NCI-H510A (cell line): Measurements from ENCODE around the gene TMC8.
"Not testable (repeated sequence)": the region's sequence is repeated elsewhere in the genome, so short reads cannot be mapped to it uniquely, and the experiment has no call there.

ENCODE experiments used
- DNase-seq: peaks from one replicate; lab custom pipeline; 2025; lab: John Stamatoyannopoulos, UW

Gene TMC8

GRCh38 chr17:78110363-78111015, 20.1 kb upstream of the TMC8 start:
- no peak for DNase-seq

- DNase-seq, result no peak
Observed at GRCh38 chr17:78111016-78111726, 19.4 kb upstream of the TMC8 start.

GRCh38 chr17:78111727-78112517, 18.6 kb upstream of the TMC8 start:
- DNase-seq, result no peak

GRCh38 chr17:78112518-78113471, 17.8 kb upstream of the TMC8 start:
- no peak for DNase-seq

GRCh38 chr17:78113804-78114785, 16.5 kb upstream of the TMC8 start:
- no peak for DNase-seq

- no peak for DNase-seq
Observed at GRCh38 chr17:78114831-78115723, 15.5 kb upstream of the TMC8 start.

GRCh38 chr17:78115803-78116202, 14.8 kb upstream of the TMC8 start:
- not testable (repeated sequence) for DNase-seq

- DNase-seq, result no peak
Observed at GRCh38 chr17:78116411-78116810, 14.2 kb upstream of the TMC8 start.

- peak; percentile 58 for DNase-seq
Observed at GRCh38 chr17:78117027-78117981, 13.3 kb upstream of the TMC8 start.

GRCh38 chr17:78118801-78119241, 11.8 kb upstream of the TMC8 start:
- DNase-seq, result no peak

- DNase-seq, result no peak
Observed at GRCh38 chr17:78120537-78120936, 10.0 kb upstream of the TMC8 start.

- DNase-seq, result no peak
Observed at GRCh38 chr17:78120971-78121800, 9.4 kb upstream of the TMC8 start.

- no peak for DNase-seq
Observed at GRCh38 chr17:78121801-78122215, 8.8 kb upstream of the TMC8 start.

GRCh38 chr17:78122216-78122930, 8.2 kb upstream of the TMC8 start:
- no peak for DNase-seq

- no peak for DNase-seq
Observed at GRCh38 chr17:78122931-78123249, 7.7 kb upstream of the TMC8 start.

GRCh38 chr17:78123258-78123929, 7.2 kb upstream of the TMC8 start:
- no peak for DNase-seq
